Bronchial epithelial cell (primary cell): ENCODE data around the gene PDLIM1. TPM values are rescaled to one million over a fixed set of nuclear protein-coding genes. Genes with fewer than 3 reads are reported as not detected.
A peak's percentile ranks its signal among the peaks of the same experiment; 100 is the strongest.

Source experiments
- DNase-seq: peaks from one replicate; pipeline ENCODE4 v3.0.0-alpha.2; 2010; ENCODE audit warnings: low read depth
- FAIRE-seq: peaks from 2 replicates; lab custom pipeline; 2011; peaks lifted over from hg19 to GRCh38; lab: Jason Lieb, UNC
- H3K27me3 ChIP-seq: 2 replicates; pipeline ENCODE4 v1.5.1; 2011; ENCODE audit warnings: low read length; ENCODE audit not compliant: control insufficient read depth, insufficient read depth
- H3K36me3 ChIP-seq: 2 replicates; pipeline ENCODE4 v1.5.1; 2011; ENCODE audit warnings: low read length; ENCODE audit not compliant: control insufficient read depth, insufficient read depth
- H3K4me3 ChIP-seq: 2 replicates; pipeline ENCODE4 v1.5.1; 2011; ENCODE audit warnings: mild to moderate bottlenecking, low read depth, low read length, control low read depth
- total RNA-seq: library from RNA; depleted of rRNA; stranded (reverse); fragments of >200 nt; gene quantifications from 2 replicates; pipeline ENCODE4 v1.2.1, GENCODE V29; 2014
- TF ChIP-seq, protein P1 (sequence below): IDR thresholded peaks from 2 replicates; pipeline ENCODE4 v1.5.1; 2011; ENCODE audit warnings: mild to moderate bottlenecking, moderate library complexity, low read length, control low read depth, inconsistent platforms; ENCODE audit not compliant: insufficient read depth, severe bottlenecking

The PDLIM1 gene
- total RNA-seq, 1 donor from 2014 or later, result 19.2 TPM

DNA sequence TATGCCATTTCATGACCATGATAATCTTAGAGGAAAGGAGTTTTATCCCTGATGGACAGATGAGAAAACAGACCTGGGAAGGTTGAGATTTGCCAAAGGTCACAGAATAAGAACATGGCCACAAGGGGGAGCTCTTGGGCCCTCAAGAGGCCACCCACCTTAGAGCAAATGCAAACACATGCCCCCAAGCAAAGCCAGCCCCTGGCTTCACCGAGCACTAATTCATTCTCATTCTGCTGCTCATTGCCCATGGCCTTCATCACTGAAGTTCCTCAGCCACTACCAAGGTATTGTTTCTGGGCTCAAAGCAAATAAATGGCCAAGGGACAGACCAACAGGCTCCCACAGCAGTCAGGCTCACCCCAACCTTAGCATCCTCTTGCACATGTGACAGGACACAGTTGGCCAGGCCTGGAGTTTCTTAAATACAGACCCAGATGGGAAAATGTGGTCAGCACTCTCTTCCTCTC is 44.2 kb downstream of the PDLIM1 start:
- H3K27me3 ChIP-seq, result no peaks in the 10 kb centered on the region
- FAIRE-seq (no peak), DNase-seq (peak; percentile 64)
- TF ChIP-seq, protein P1, sequence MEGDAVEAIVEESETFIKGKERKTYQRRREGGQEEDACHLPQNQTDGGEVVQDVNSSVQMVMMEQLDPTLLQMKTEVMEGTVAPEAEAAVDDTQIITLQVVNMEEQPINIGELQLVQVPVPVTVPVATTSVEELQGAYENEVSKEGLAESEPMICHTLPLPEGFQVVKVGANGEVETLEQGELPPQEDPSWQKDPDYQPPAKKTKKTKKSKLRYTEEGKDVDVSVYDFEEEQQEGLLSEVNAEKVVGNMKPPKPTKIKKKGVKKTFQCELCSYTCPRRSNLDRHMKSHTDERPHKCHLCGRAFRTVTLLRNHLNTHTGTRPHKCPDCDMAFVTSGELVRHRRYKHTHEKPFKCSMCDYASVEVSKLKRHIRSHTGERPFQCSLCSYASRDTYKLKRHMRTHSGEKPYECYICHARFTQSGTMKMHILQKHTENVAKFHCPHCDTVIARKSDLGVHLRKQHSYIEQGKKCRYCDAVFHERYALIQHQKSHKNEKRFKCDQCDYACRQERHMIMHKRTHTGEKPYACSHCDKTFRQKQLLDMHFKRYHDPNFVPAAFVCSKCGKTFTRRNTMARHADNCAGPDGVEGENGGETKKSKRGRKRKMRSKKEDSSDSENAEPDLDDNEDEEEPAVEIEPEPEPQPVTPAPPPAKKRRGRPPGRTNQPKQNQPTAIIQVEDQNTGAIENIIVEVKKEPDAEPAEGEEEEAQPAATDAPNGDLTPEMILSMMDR, result peak; percentile 78
- H3K4me3 ChIP-seq, result no peak overlapping the region
- peaks cover 37% of the 10 kb centered on the region for H3K36me3 ChIP-seq

DNA sequence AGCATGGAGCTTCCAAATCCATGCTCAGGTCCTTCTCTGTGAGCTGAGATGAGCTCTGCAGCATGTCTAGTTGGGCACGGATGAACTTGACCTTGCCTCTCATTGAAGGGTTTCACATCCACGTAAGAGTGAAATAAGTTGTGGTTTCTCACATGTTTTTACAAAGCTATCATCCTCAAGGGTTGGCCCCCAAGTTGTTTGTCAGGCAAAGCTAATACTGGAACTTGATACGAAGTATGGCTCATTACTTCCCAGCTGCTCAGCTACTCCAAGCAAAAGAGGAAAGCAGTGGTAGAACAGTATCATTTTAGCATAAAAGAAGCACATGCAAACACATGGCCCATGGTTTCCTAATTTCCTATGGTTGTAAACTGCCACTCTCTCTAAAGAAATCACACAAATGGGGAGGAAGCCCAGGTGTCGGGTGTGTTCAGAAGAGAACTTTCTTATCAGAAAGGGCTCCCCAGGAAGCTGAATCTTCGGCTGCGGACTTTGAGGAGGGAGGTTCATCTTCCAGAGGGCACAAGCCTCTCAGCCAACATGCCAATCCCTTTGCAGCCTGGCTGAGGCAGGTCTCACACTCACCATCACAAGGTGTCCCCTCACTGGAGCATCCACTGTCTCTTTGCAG is 45.3 kb downstream of the PDLIM1 start:
- no peak overlapping the region for H3K4me3 ChIP-seq
- FAIRE-seq (no peak), DNase-seq (no peak)
- H3K36me3 ChIP-seq, result peaks cover 44% of the 10 kb centered on the region
- TF ChIP-seq, protein P1, result no peak
- H3K27me3 ChIP-seq, result no peaks in the 10 kb centered on the region

DNA sequence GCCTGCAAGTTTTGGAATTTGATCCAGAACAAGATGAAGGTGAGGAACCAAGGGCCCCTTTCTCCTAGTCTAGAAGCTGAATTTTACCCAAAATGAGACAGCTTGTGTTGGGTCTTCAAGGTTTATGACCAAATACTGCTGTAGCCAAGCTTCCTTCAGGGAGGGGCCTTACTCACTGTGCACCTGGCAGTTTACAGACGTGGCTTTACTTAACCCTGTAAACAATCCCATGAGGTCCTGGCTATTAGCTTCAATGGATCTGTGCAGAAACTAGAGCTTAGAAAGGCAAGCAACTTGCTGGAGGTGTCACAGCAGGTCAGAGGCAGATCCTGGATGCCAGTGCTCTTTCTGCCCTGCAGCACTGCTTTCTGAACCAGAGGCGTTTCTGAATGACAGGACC is 46.7 kb downstream of the PDLIM1 start:
- no peaks in the 10 kb centered on the region for H3K27me3 ChIP-seq
- H3K36me3 ChIP-seq, result peaks cover 42% of the 10 kb centered on the region
- DNase-seq, result no peak
- no peak overlapping the region for H3K4me3 ChIP-seq
- TF ChIP-seq, protein P1, result no peak
- FAIRE-seq, result no peak

DNA sequence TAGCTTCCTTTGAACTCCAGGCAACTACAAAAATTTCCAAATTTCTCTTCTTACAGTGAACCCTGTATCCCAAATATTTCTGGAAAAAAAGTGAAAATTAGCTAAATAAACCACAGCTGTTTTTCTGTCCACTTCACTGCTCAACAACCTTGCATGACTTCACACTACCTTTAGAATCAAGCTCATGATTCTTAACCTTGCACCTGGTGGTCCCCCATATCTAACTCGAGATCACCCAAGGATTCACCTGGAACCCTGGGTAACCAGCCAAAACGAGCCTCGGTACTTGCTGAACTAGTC is 47.5 kb downstream of the PDLIM1 start:
- no peak for FAIRE-seq
- no peak for DNase-seq
- H3K27me3 ChIP-seq, result no peaks in the 10 kb centered on the region
- peaks cover 41% of the 10 kb centered on the region for H3K36me3 ChIP-seq
- TF ChIP-seq, protein P1, result no peak
- H3K4me3 ChIP-seq, result no peak overlapping the region

DNA sequence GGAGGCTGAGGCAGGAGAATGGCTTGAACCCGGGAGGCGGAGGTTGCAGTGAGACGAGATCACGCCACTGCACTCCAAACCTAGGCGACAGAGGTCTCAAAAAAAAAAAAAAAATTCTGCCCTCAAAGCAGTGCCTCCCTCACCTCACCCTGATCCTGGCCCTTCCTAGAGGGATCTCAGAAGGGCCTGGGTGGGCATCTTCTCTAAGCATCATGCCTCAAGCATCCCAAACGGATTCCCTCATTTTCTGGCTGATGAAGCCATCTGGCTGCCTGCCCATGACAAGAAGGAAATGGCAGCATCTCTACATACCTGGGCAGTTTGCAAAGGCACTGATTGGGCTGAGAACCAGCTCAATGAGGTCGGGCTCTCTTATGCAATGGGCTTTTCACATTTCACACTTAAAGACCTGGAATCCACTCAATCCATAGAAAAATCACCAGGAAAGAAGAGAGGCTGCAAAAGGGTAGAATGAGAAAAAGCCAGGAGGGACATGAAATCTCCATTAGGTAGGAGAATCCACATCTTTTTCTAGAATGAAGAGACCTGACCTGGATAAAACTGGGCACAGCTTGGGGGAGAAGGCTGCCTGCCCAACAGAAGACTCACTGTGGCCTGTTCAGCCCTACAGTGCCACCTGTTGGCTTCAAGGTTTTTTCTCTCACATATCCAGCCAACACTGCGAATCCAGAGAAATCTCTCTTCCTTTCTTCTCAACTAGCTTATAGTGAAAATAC is 48.1 kb downstream of the PDLIM1 start:
- DNase-seq, result peak; percentile 44
- TF ChIP-seq, protein P1, result peak; percentile 75

More for the DNA sequence above, 48.1 kb downstream of the PDLIM1 start:
- Histone ChIP-seq H3K4me3 (no peak overlapping the region), H3K27me3 (no peaks in the 10 kb centered on the region), H3K36me3 (peaks cover 44% of the 10 kb centered on the region)
- no peak for FAIRE-seq
